ENCODE measurements around the gene RPS6KA2. TPM values are rescaled to one million over a fixed set of nuclear protein-coding genes. Genes with fewer than 3 reads are reported as not detected.

Gene RPS6KA2
- total RNA-seq, 3 donors from 2014 or later, result 23.7 to 124 (median 56.4) TPM

GRCh38 chr6:166496460-166496859 lies 130.6 kb downstream of the RPS6KA2 start:
- no peak for DNase-seq (ENCODE audit: low spot score in 2 of 2)

GRCh38 chr6:166495487-166496314 lies 131.3 kb downstream of the RPS6KA2 start:
- no peak for DNase-seq (ENCODE audit: low spot score in 2 of 2)
- Histone ChIP-seq H3K36me3 (no peaks in the 10 kb centered on the region), H3K27me3 (no peaks in the 10 kb centered on the region), H3K4me3 (no peak overlapping the region), H3K9me3 (no peaks in the 10 kb centered on the region), H3K4me1 (no peaks in the 10 kb centered on the region), H3K27ac (no peak overlapping the region)
- intact Hi-C loops (cut with DNase I; ENCODE audit: low total_unique reads), result no loop called here
- TF ChIP-seq POLR2A (IDR thresholded peaks at IDR 0.05) (no peak), CTCF (IDR thresholded peaks at IDR 0.05) (no peak), POLR2AphosphoS5 (IDR thresholded peaks at IDR 0.05) (no peak)

More at GRCh38 chr6:166496460-166496859, 130.6 kb downstream of the RPS6KA2 start:
- Histone ChIP-seq H3K36me3 (no peaks in the 10 kb centered on the region), H3K4me1 (no peaks in the 10 kb centered on the region), H3K9me3 (no peaks in the 10 kb centered on the region), H3K27ac (no peak overlapping the region), H3K27me3 (no peaks in the 10 kb centered on the region), H3K4me3 (no peak overlapping the region)
- intact Hi-C loops (cut with DNase I; ENCODE audit: low total_unique reads), result no loop called here
- TF ChIP-seq POLR2AphosphoS5 (IDR thresholded peaks at IDR 0.05) (no peak), CTCF (IDR thresholded peaks at IDR 0.05) (no peak), POLR2A (IDR thresholded peaks at IDR 0.05) (no peak)

- Histone ChIP-seq H3K4me1 (no peaks in the 10 kb centered on the region), H3K9me3 (no peaks in the 10 kb centered on the region), H3K27ac (no peak overlapping the region), H3K27me3 (no peaks in the 10 kb centered on the region), H3K4me3 (no peak overlapping the region), H3K36me3 (no peaks in the 10 kb centered on the region)
- no peak for DNase-seq (ENCODE audit: low spot score in 2 of 2)
- TF ChIP-seq CTCF (IDR thresholded peaks at IDR 0.05), result no peak
- TF ChIP-seq POLR2AphosphoS5 (IDR thresholded peaks at IDR 0.05), result no peak
- TF ChIP-seq POLR2A (IDR thresholded peaks at IDR 0.05), result no peak
- intact Hi-C loops (cut with DNase I; ENCODE audit: low total_unique reads), result no loop called here
These were observed 132.1 kb downstream of the RPS6KA2 start for GRCh38 chr6:166494757-166495486.

GRCh38 chr6:166494101-166494441 lies 133.0 kb downstream of the RPS6KA2 start:
- no peak for TF ChIP-seq POLR2A (IDR thresholded peaks at IDR 0.05)
- TF ChIP-seq CTCF (IDR thresholded peaks at IDR 0.05), result no peak
- TF ChIP-seq POLR2AphosphoS5 (IDR thresholded peaks at IDR 0.05), result no peak
- Histone ChIP-seq H3K27ac (no peak overlapping the region), H3K4me1 (no peaks in the 10 kb centered on the region), H3K36me3 (no peaks in the 10 kb centered on the region), H3K9me3 (no peaks in the 10 kb centered on the region), H3K27me3 (no peaks in the 10 kb centered on the region), H3K4me3 (no peak overlapping the region)
- intact Hi-C loops (cut with DNase I; ENCODE audit: low total_unique reads), result no loop called here
- no peak for DNase-seq (ENCODE audit: low spot score in 2 of 2)

All from breast epithelium (tissue), 4 donors.